ENCODE data around the gene DCHS1. TPM values are rescaled to one million over a fixed set of nuclear protein-coding genes. Genes with fewer than 3 reads are reported as not detected.

Gene DCHS1
- total RNA-seq, 1 donor from 2014 or later, result 33.4 TPM

- H3K4me1 Mint-ChIP-seq (ENCODE audit: low read depth), result peaks cover 3% of the 10 kb centered on the region
- DNase-seq (ENCODE audit: low spot score), result no peak
- no peak within 1 kb of the TSS for H3K4me3 Mint-ChIP-seq (ENCODE audit: unreplicated experiment)
- no peaks in the 10 kb centered on the region for H3K9me3 Mint-ChIP-seq (ENCODE audit: low read depth)
- no peak within 1 kb of the TSS for H3K27ac Mint-ChIP-seq (ENCODE audit: unreplicated experiment)
- H3K27me3 Mint-ChIP-seq (ENCODE audit: low read depth), result no peaks in the 10 kb centered on the region
- TF ChIP-seq, protein P1, sequence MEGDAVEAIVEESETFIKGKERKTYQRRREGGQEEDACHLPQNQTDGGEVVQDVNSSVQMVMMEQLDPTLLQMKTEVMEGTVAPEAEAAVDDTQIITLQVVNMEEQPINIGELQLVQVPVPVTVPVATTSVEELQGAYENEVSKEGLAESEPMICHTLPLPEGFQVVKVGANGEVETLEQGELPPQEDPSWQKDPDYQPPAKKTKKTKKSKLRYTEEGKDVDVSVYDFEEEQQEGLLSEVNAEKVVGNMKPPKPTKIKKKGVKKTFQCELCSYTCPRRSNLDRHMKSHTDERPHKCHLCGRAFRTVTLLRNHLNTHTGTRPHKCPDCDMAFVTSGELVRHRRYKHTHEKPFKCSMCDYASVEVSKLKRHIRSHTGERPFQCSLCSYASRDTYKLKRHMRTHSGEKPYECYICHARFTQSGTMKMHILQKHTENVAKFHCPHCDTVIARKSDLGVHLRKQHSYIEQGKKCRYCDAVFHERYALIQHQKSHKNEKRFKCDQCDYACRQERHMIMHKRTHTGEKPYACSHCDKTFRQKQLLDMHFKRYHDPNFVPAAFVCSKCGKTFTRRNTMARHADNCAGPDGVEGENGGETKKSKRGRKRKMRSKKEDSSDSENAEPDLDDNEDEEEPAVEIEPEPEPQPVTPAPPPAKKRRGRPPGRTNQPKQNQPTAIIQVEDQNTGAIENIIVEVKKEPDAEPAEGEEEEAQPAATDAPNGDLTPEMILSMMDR (IDR thresholded peaks at IDR 0.05), result peak; percentile 15
- peaks cover 11% of the 10 kb centered on the region for H3K36me3 Mint-ChIP-seq (ENCODE audit: low read depth)
Observed at GRCh38 chr11:6619004-6619745, 36.4 kb downstream of the DCHS1 start, which contains the start of gene TPP1. TSS of gene TPP1 (minus strand) at chr11:6619422. CDS start at chr11:6619400, 22 bp downstream.

GRCh38 chr11:6618117-6619003, 37.2 kb downstream of the DCHS1 start:
- H3K27me3 Mint-ChIP-seq (ENCODE audit: low read depth), result no peaks in the 10 kb centered on the region
- H3K36me3 Mint-ChIP-seq (ENCODE audit: low read depth), result peaks cover 11% of the 10 kb centered on the region
- no peak overlapping the region for H3K4me3 Mint-ChIP-seq (ENCODE audit: unreplicated experiment)
- TF ChIP-seq, protein P1 (IDR thresholded peaks at IDR 0.05), result peak; percentile 37
- no peaks in the 10 kb centered on the region for H3K9me3 Mint-ChIP-seq (ENCODE audit: low read depth)
- no peak overlapping the region for H3K27ac Mint-ChIP-seq (ENCODE audit: unreplicated experiment)
- DNase-seq (ENCODE audit: low spot score), result no peak
- H3K4me1 Mint-ChIP-seq (ENCODE audit: low read depth), result peaks cover 3% of the 10 kb centered on the region

DNA sequence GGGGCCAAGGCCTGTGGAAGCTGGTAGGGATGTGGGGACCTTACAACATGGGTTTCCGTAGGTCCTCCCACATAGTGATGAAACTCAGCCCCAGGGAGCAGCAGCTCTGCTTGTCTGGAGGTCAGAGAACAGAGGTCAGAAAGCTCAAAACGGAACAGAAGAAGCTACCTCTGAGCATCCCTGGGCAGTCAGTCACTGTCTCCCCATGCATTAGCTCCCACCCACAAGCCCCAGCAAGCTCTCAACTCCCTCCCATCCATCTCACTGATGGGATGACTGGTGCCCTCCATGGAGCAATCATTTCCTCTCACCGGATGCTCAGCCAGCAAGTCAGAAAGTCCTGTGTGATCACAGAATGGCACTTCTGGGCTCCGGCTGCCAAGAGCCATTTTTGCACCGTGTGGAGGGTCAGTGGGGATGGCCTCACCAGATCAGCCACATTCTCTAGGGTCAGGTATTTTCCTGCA, 38.3 kb downstream of the DCHS1 start:
- Mint-ChIP-seq H3K9me3 (ENCODE audit: low read depth) (no peaks in the 10 kb centered on the region), H3K27ac (ENCODE audit: unreplicated experiment) (no peak overlapping the region), H3K4me3 (ENCODE audit: unreplicated experiment) (no peak overlapping the region), H3K4me1 (ENCODE audit: low read depth) (peaks cover 3% of the 10 kb centered on the region), H3K27me3 (ENCODE audit: low read depth) (no peaks in the 10 kb centered on the region), H3K36me3 (ENCODE audit: low read depth) (peaks cover 11% of the 10 kb centered on the region)
- TF ChIP-seq, protein P1 (IDR thresholded peaks at IDR 0.05), result no peak
- no peak for DNase-seq (ENCODE audit: low spot score)

GRCh38 chr11:6616596-6617250, 38.9 kb downstream of the DCHS1 start:
- TF ChIP-seq, protein P1 (IDR thresholded peaks at IDR 0.05), result no peak
- no peaks in the 10 kb centered on the region for H3K9me3 Mint-ChIP-seq (ENCODE audit: low read depth)
- peaks cover 3% of the 10 kb centered on the region for H3K4me1 Mint-ChIP-seq (ENCODE audit: low read depth)
- H3K4me3 Mint-ChIP-seq (ENCODE audit: unreplicated experiment), result no peak overlapping the region
- H3K27me3 Mint-ChIP-seq (ENCODE audit: low read depth), result no peaks in the 10 kb centered on the region
- DNase-seq (ENCODE audit: low spot score), result peak; percentile 73
- peaks cover 11% of the 10 kb centered on the region for H3K36me3 Mint-ChIP-seq (ENCODE audit: low read depth)
- H3K27ac Mint-ChIP-seq (ENCODE audit: unreplicated experiment), result no peak overlapping the region

Measured in chondrocyte (in vitro differentiated cells).